Loucy (cell line): ENCODE data around the gene SHISA5.

Source experiments
- CTCF ChIP-seq: fragments of 200-600 bp; sonication (generic); conservative IDR thresholded peaks from 2 replicates; pipeline ENCODE4 v1.5.1; 2014; ENCODE audit warnings: mild to moderate bottlenecking, antibody characterized with exemption, low read length
- EZH2phosphoT487 ChIP-seq: fragments of 200-600 bp; IDR thresholded peaks from 2 replicates; pipeline ENCODE4 v1.6.1; 2018; ENCODE audit warnings: antibody characterized with exemption, mild to moderate bottlenecking, moderate library complexity, borderline replicate concordance

DNA sequence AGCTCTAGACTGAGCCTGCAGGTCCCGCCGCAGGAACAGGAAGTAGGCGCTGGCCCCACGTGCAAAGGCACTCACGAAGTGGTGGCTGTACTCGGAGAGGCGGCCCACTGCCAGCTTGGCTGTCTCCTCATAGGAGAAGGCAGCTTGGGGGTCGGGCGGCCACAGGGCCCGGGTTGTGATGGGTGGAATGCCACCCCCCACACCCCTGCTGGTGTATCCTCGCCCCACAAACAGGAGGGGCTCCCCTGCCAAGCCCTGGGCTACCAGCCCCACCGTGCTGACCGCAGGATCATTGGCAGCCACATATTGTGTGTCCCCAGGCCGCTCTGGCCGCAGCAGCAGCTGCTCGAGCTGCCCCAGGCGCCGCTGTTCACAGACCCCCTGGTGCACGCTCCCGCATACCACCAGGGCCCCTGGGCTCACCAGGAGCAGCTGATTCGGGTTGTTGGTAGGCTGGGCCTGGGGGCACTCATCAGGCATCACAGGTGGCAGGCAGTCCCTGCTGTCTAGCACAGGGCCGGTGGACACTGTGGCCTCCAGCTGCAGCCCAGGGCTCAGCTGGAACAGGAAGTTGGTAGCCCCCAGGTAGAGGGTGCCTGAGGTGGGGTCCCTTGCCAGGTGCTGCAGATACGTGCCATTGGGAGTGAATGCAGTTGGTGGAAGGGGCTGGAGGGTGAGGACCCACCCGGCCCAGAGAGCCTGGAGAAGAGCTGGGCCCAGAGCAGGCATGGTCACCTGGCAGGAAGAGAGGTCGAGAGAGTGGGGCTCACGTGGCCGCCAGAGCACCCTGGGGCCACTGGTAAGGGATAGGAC, 79.9 kb downstream of the SHISA5 start:
- no peak for TF ChIP-seq CTCF
- TF ChIP-seq EZH2phosphoT487 = no peak
